ENCODE results near the gene SERPINE1. TPM values are rescaled to one million over a fixed set of nuclear protein-coding genes. Genes with fewer than 3 reads are reported as not detected.

SERPINE1 gene
- total and polyA plus RNA-seq, 2 donors (not counting 1 experiment from before 2014, with no cell fraction given): 167 to 1,153 TPM

DNA sequence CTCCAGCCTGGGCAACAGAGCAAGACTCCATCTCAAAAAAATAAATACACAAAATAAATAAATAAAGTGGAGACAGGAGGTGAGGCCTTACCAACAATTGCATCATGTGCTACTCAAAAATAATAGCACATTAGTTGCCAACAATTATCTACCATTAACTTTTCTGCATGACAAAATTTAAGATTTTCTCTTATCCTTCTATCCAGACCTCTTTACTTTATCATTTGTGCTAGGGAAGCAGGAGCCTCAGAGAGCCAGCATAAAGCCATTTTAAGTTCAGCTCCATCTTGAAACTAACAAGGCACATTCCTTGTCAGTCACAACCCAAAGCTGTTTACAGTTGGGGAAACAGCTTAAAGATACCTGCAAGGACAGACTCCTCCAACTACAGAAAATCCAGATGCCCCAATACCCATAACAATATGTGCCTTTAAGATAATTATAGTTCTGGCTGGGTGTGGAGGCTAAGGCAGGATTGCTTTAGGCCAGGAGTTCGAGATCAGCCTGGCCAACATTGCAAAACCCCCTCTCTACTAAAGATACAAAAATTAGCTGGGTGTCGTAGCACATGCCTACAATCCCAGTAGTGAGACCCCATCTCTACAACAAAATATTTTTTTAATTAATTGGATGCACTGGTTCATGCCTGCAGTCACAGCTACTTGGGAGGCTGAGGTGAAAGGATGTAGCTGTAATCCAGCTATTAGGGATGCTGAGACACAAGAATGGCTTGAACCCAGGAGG is 25.2 kb downstream of the SERPINE1 start:
- DNase-seq (ENCODE audit: low read depth in 2 of 2): no peak
- Histone ChIP-seq H4K20me1 (ENCODE audit: control insufficient read depth, extremely low read depth, insufficient read depth, low read length) (no peaks in the 10 kb centered on the region), H3K4me3 (replicated peaks in 1 of 4; ENCODE audit: control extremely low read depth in 1 of 4, insufficient read depth in 1 of 4, low read depth in 3 of 4, low read length in 4 of 4) (no peak overlapping the region), H3K36me3 (ENCODE audit: control insufficient read depth, insufficient read depth, low read length) (peaks cover 4% of the 10 kb centered on the region), H3K4me1 (ENCODE audit: control insufficient read depth, extremely low read depth, insufficient read depth, low read length) (peaks cover 7% of the 10 kb centered on the region), H2AFZ (ENCODE audit: low read length) (no peak overlapping the region), H3K27ac (ENCODE audit: insufficient read depth, low read length) (no peak overlapping the region), H3K9ac (ENCODE audit: insufficient read depth, low read length) (no peak overlapping the region), H3K79me2 (ENCODE audit: control insufficient read depth, insufficient read depth, low read length) (peaks cover 11% of the 10 kb centered on the region), H3K27me3 (ENCODE audit: control insufficient read depth, insufficient read depth, low read length) (no peaks in the 10 kb centered on the region), H3K9me3 (ENCODE audit: control insufficient read depth, insufficient read depth, low read depth, low read length) (no peaks in the 10 kb centered on the region), H3K4me2 (ENCODE audit: extremely low read depth, insufficient read depth, low read length) (no peak overlapping the region)
- TF ChIP-seq, protein P1, sequence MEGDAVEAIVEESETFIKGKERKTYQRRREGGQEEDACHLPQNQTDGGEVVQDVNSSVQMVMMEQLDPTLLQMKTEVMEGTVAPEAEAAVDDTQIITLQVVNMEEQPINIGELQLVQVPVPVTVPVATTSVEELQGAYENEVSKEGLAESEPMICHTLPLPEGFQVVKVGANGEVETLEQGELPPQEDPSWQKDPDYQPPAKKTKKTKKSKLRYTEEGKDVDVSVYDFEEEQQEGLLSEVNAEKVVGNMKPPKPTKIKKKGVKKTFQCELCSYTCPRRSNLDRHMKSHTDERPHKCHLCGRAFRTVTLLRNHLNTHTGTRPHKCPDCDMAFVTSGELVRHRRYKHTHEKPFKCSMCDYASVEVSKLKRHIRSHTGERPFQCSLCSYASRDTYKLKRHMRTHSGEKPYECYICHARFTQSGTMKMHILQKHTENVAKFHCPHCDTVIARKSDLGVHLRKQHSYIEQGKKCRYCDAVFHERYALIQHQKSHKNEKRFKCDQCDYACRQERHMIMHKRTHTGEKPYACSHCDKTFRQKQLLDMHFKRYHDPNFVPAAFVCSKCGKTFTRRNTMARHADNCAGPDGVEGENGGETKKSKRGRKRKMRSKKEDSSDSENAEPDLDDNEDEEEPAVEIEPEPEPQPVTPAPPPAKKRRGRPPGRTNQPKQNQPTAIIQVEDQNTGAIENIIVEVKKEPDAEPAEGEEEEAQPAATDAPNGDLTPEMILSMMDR (conservative IDR thresholded peaks at IDR 0.05 in 1 of 2, IDR thresholded peaks at IDR 0.05 in 1 of 2; ENCODE audit: low read depth in 1 of 2, low read length in 2 of 2): no peak
- TF ChIP-seq EZH2 (IDR thresholded peaks at IDR 0.05; ENCODE audit: low read length, missing control alignments): no peak

DNA sequence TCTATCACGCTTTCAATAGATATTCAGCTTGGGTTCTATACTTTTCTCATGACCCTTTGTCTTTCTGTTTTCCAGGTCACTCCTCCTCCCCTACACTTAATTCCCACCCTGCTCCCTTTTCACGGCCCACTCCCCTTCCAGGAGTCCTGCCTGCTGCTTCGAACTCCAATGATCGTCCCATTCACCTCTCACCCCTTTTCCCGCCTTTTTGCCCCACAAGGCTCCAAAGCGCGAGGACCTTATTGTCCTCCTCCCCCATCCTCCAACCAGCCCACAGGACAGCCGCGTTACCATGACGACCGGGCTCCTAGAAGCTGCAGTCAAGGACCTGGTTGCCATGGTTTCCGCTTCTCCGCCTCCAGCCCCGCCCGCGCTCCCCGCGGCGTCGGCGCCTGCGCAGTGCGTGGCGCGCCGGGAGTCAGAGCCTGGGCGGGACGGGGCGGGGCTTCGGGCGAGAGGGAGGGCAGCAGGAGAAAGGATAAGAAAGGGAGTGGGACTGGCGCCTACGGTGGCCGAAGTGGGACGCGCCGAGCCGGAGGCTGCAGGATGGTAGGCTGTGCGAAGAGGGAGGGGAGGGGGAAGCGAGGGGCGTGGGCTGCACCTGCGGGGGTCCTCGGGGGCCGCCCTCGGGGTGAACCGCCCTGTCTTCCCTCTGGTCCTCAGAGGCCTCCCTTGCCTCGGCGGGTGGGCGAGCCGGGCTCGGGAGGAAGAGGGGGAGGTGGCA is 27.2 kb downstream of the SERPINE1 start, which contains the start of gene AP1S1:
TSS of gene AP1S1 (plus strand) at position 508 of the 724 bp plus-strand sequence. CDS start at position 547, 39 bp downstream.
- peaks cover 7% of the 10 kb centered on the region for H3K4me1 ChIP-seq (ENCODE audit: control insufficient read depth, extremely low read depth, insufficient read depth, low read length)
- peak within 1 kb of the TSS; percentile 57 for H3K27ac ChIP-seq (ENCODE audit: insufficient read depth, low read length)
- H3K4me2 ChIP-seq (ENCODE audit: extremely low read depth, insufficient read depth, low read length): peak within 1 kb of the TSS; percentile 98
- no peak for TF ChIP-seq EZH2 (IDR thresholded peaks at IDR 0.05; ENCODE audit: low read length, missing control alignments)
- TF ChIP-seq, protein P1 (conservative IDR thresholded peaks at IDR 0.05 in 1 of 2, IDR thresholded peaks at IDR 0.05 in 1 of 2; ENCODE audit: low read depth in 1 of 2, low read length in 2 of 2): no peak
- DNase-seq (ENCODE audit: low read depth in 2 of 2): peak; percentile 94 to 96
- no peaks in the 10 kb centered on the region for H4K20me1 ChIP-seq (ENCODE audit: control insufficient read depth, extremely low read depth, insufficient read depth, low read length)
- no peaks in the 10 kb centered on the region for H3K9me3 ChIP-seq (ENCODE audit: control insufficient read depth, insufficient read depth, low read depth, low read length)
- H3K27me3 ChIP-seq (ENCODE audit: control insufficient read depth, insufficient read depth, low read length): no peaks in the 10 kb centered on the region
- peak within 1 kb of the TSS; percentile 68 to 89 (median 82) for H3K4me3 ChIP-seq (replicated peaks in 1 of 4; ENCODE audit: control extremely low read depth in 1 of 4, insufficient read depth in 1 of 4, low read depth in 3 of 4, low read length in 4 of 4)
- peak within 1 kb of the TSS; percentile 30 for H2AFZ ChIP-seq (ENCODE audit: low read length)
- peak within 1 kb of the TSS; percentile 63 for H3K9ac ChIP-seq (ENCODE audit: insufficient read depth, low read length)
- H3K36me3 ChIP-seq (ENCODE audit: control insufficient read depth, insufficient read depth, low read length): peaks cover 12% of the 10 kb centered on the region
- peaks cover 11% of the 10 kb centered on the region for H3K79me2 ChIP-seq (ENCODE audit: control insufficient read depth, insufficient read depth, low read length)

DNA sequence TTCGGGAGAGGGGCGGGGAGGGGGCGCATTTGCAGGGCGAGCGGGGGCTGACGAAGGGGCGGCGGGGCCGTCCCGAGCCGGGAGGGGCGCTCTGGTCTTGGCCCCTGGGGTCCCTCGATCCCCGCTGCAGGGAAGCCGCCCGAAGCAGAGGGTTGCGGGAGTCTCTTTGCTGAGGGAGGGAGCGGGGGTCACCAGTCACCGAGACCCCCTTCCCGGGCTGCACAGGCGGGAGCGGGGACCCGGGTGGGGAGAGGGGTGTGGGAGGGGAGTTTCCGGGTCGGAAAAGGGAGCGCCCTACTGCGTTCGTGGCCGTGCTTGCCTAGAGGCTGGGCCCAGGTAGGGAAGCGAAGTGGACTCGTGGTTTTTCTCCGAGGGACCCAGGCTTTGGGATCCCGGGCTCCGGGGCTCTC is 27.8 kb downstream of the SERPINE1 start:
- peaks cover 15% of the 10 kb centered on the region for H3K36me3 ChIP-seq (ENCODE audit: control insufficient read depth, insufficient read depth, low read length)
- no peak for DNase-seq (ENCODE audit: low read depth in 2 of 2)
- H3K4me2 ChIP-seq (ENCODE audit: extremely low read depth, insufficient read depth, low read length): peak overlapping the region; percentile 98
- peaks cover 7% of the 10 kb centered on the region for H3K4me1 ChIP-seq (ENCODE audit: control insufficient read depth, extremely low read depth, insufficient read depth, low read length)
- peaks cover 11% of the 10 kb centered on the region for H3K79me2 ChIP-seq (ENCODE audit: control insufficient read depth, insufficient read depth, low read length)
- peak overlapping the region; percentile 30 for H2AFZ ChIP-seq (ENCODE audit: low read length)
- H3K27ac ChIP-seq (ENCODE audit: insufficient read depth, low read length): peak overlapping the region; percentile 57
- H3K27me3 ChIP-seq (ENCODE audit: control insufficient read depth, insufficient read depth, low read length): no peaks in the 10 kb centered on the region
- no peaks in the 10 kb centered on the region for H4K20me1 ChIP-seq (ENCODE audit: control insufficient read depth, extremely low read depth, insufficient read depth, low read length)
- H3K4me3 ChIP-seq (replicated peaks in 1 of 4; ENCODE audit: control extremely low read depth in 1 of 4, insufficient read depth in 1 of 4, low read depth in 3 of 4, low read length in 4 of 4): peak overlapping the region; percentile 68 to 89 (median 82)
- no peak for TF ChIP-seq EZH2 (IDR thresholded peaks at IDR 0.05; ENCODE audit: low read length, missing control alignments)
- TF ChIP-seq, protein P1 (conservative IDR thresholded peaks at IDR 0.05 in 1 of 2, IDR thresholded peaks at IDR 0.05 in 1 of 2; ENCODE audit: low read depth in 1 of 2, low read length in 2 of 2): no peak
- H3K9me3 ChIP-seq (ENCODE audit: control insufficient read depth, insufficient read depth, low read depth, low read length): no peaks in the 10 kb centered on the region
- peak overlapping the region; percentile 63 for H3K9ac ChIP-seq (ENCODE audit: insufficient read depth, low read length)
